K562 (cell line): ENCODE measurements around the gene NECAP2. TPM values are rescaled to one million over a fixed set of nuclear protein-coding genes. Genes with fewer than 3 reads are reported as not detected.

ENCODE experiments used
- ATAC-seq: fragments of 200-7000 bp; cut with Tn5 transposase; 3 replicates; pipeline ENCODE4 v1.9.1; 2020; ENCODE audit warnings: moderate library complexity
- BruUV-seq: library from RNA; stranded (reverse); fragments of 400-500 nt; replicated peaks from 2 replicates; lab custom pipeline; 2021; lab: Mats Ljungman, UMichigan
- CTCF ChIA-PET: fragments of 300-600 bp; formaldehyde crosslinking; extraction: SDS; loops from one replicate; lab custom pipeline; 2021; ENCODE audit warnings: low intra/inter-chr PET ratio; lab: Yijun Ruan, JAX
- POLR2A ChIA-PET: fragments of 300-600, 350-650 bp; sonication (Branson Sonifier 250); formaldehyde crosslinking; extraction: SDS; loops from one replicate; lab custom pipeline; 2021; ENCODE audit warnings: antibody characterized with exemption, inconsistent platforms; lab: Yijun Ruan, JAX
- DNase-seq, 4 experiments: peaks; one replicate each; pipeline versions ENCODE4 v3.0.0 to v3.0.0-alpha.2; 2011 to 2018; ENCODE audit warnings: low spot score in 3 of 4, mixed read lengths in 3 of 4; ENCODE audit errors: extremely low read depth in 1 of 4
- FAIRE-seq: peaks from 2 replicates; lab custom pipeline; 2011; peaks lifted over from hg19 to GRCh38; lab: Jason Lieb, UNC
- H2AFZ ChIP-seq: 2 replicates; pipeline ENCODE4 v1.6.0; 2011; ENCODE audit warnings: low read depth, low read length, control low read depth, inconsistent platforms
- H3K27ac ChIP-seq: fragments of 200-600 bp; 3 replicates; pipeline ENCODE4 v1.8.0; 2011; ENCODE audit warnings: low read depth, mild to moderate bottlenecking, control low read depth, inconsistent platforms, low read length, moderate library complexity, mixed read lengths; ENCODE audit errors: extremely low read depth
- H3K27me3 ChIP-seq, 2 experiments: fragments of 300-600 bp in 1 of 2; 2 replicates in 1 of 2; 3 replicates in 1 of 2; pipeline versions ENCODE4 v1.6.0 to v1.8.0; 2011; ENCODE audit warnings: inconsistent platforms in 2 of 2, low read length in 2 of 2, mild to moderate bottlenecking in 1 of 2, mixed read lengths in 1 of 2, moderate library complexity in 1 of 2; ENCODE audit not compliant: control insufficient read depth in 2 of 2, insufficient read depth in 2 of 2
- H3K36me3 ChIP-seq: fragments of 300-600 bp; 3 replicates; pipeline ENCODE4 v1.8.0; 2011; ENCODE audit warnings: mild to moderate bottlenecking, low read length, inconsistent platforms; ENCODE audit not compliant: control insufficient read depth, insufficient read depth
- H3K4me1 ChIP-seq, 2 experiments: fragments of 200-600 bp in 1 of 2; replicated peaks in 1 of 2; 2 replicates in 1 of 2; 3 replicates in 1 of 2; pipeline versions ENCODE4 v1.5.1 to v1.8.0; 2011; ENCODE audit warnings: inconsistent platforms in 2 of 2, low read length in 2 of 2, mild to moderate bottlenecking in 1 of 2, mixed read lengths in 1 of 2, moderate library complexity in 1 of 2; ENCODE audit not compliant: control insufficient read depth in 2 of 2, insufficient read depth in 2 of 2
- H3K4me2 ChIP-seq: 2 replicates; pipeline ENCODE4 v1.6.1; 2011; ENCODE audit warnings: low read length, control low read depth, inconsistent platforms, mixed read lengths; ENCODE audit not compliant: insufficient read depth
- H3K4me3 ChIP-seq: fragments of 200-600 bp; sonication (generic), shearing (Covaris generic); 2 replicates; pipeline ENCODE4 v1.5.1; 2016; ENCODE audit warnings: control low read depth, inconsistent platforms
- H3K79me2 ChIP-seq: fragments of 200-600 bp; 3 replicates; pipeline ENCODE4 v1.8.0; 2011; ENCODE audit warnings: low read length, inconsistent platforms; ENCODE audit not compliant: control insufficient read depth, insufficient read depth
- H3K9ac ChIP-seq, 2 experiments: 2 replicates each; pipeline versions ENCODE4 v1.6.0 to v1.6.1; 2011; ENCODE audit warnings: low read depth in 2 of 2, low read length in 2 of 2, control low read depth in 1 of 2, inconsistent platforms in 1 of 2, mild to moderate bottlenecking in 1 of 2, mixed read lengths in 1 of 2; ENCODE audit not compliant: insufficient read depth in 1 of 2
- H3K9me1 ChIP-seq: one replicate; pipeline ENCODE4 v1.6.0; 2011; ENCODE audit warnings: inconsistent platforms, mild to moderate bottlenecking, low read length, moderate library complexity; ENCODE audit not compliant: control insufficient read depth, insufficient read depth
- H3K9me3 ChIP-seq: replicated peaks from 2 replicates; pipeline ENCODE4 v1.5.1; 2011; ENCODE audit warnings: low read depth, low read length, inconsistent platforms; ENCODE audit not compliant: control insufficient read depth, insufficient read depth
- H4K20me1 ChIP-seq: replicated peaks from 2 replicates; pipeline ENCODE4 v1.6.1; 2011; ENCODE audit warnings: low read length, inconsistent platforms, mixed read lengths; ENCODE audit not compliant: control insufficient read depth, insufficient read depth
- HIVEP1 ChIP-seq: fragments of 250-450 bp; sonication (Bioruptor Pico); IDR thresholded peaks from 2 replicates; pipeline ENCODE4 v1.4.0; 2020; ENCODE audit warnings: mild to moderate bottlenecking
- NFIX ChIP-seq: fragments of 250-450 bp; sonication (Bioruptor Pico); IDR thresholded peaks from 2 replicates; pipeline ENCODE4 v1.4.0; 2020; ENCODE audit warnings: low read depth, mild to moderate bottlenecking, moderate library complexity
- SAP30 ChIP-seq: fragments of 200-600 bp; sonication (generic); IDR thresholded peaks from 2 replicates; pipeline ENCODE4 v1.6.1; 2012; ENCODE audit warnings: borderline replicate concordance, low read depth, mild to moderate bottlenecking, moderate library complexity, low read length, control low read depth, inconsistent platforms; ENCODE audit not compliant: insufficient read depth, poor library complexity, severe bottlenecking
- ZNF639 ChIP-seq, 2 experiments: fragments of 200-800 bp in 1 of 2; sonication (Bioruptor generic) in 1 of 2; sonication (generic) in 1 of 2; formaldehyde crosslinking in 1 of 2; IDR thresholded peaks in 1 of 2; conservative IDR thresholded peaks in 1 of 2; 2 replicates each; pipeline versions ENCODE4 v1.5.0 to v1.6.1; 2016 to 2020; ENCODE audit warnings: missing compliant biosample characterization in 1 of 2, missing genetic modification characterization in 1 of 2, missing genetic modification reagents in 1 of 2
- WGBS: fragments of 100-300 bp; shearing (Covaris generic); methylation state at CpG from one replicate; pipeline ENCODE4 v1.1.6; 2016; ENCODE audit warnings: low coverage, mixed read lengths; ENCODE audit not compliant: insufficient coverage; ENCODE audit errors: missing lambda C conversion rate; 5-methylcytosine and 5-hydroxymethylcytosine counted together
- in situ Hi-C: fragments of 300-500 bp; cut with MboI; formaldehyde crosslinking; loops from 4 replicates; pipeline ENCODE4 v1.15.0; 2018; ENCODE audit warnings: inconsistent platforms, mixed read lengths
- intact Hi-C: fragments of 100-400 bp; cut with micrococcal nuclease; formaldehyde crosslinking; loops from 2 replicates; pipeline ENCODE4 v1.14.2; 2022
- polyA plus RNA-seq, 8 experiments: library from polyadenylated mRNA; depleted of rRNA in 4 of 8; stranded (reverse) in 5 of 8; unstranded in 3 of 8; fragments of >200 nt; fragmentation: Nextera tagmentation in 2 of 8; fragmentation: Illumina TruSeq in 1 of 8; extraction: Ambion mirVana in 2 of 8; extraction: Trizol in 1 of 8; gene quantifications; 2 replicates each; pipeline versions ENCODE4 v1.2.1 to v1.2.3, GENCODE V29; 2011 to 2014; ENCODE audit warnings: inconsistent platforms in 1 of 8, missing spikeins in 1 of 8
- total RNA-seq, 7 experiments: library from RNA; depleted of rRNA in 6 of 7; stranded (reverse); fragments of >200 nt in 6 of 7; fragmentation: Illumina TruSeq in 2 of 7; extraction: Trizol in 2 of 7; gene quantifications; 2 replicates each; pipeline versions ENCODE4 v1.2.1 to v1.2.3, GENCODE V29; 2011 to 2021; ENCODE audit warnings: low replicate concordance in 1 of 7

Gene NECAP2
- total and polyA plus RNA-seq, 9 of the 15 experiments (the other 6 are each of a cell fraction or from before 2014, with no cell fraction given) = 22.7 to 107 (median 79.2) TPM

DNA sequence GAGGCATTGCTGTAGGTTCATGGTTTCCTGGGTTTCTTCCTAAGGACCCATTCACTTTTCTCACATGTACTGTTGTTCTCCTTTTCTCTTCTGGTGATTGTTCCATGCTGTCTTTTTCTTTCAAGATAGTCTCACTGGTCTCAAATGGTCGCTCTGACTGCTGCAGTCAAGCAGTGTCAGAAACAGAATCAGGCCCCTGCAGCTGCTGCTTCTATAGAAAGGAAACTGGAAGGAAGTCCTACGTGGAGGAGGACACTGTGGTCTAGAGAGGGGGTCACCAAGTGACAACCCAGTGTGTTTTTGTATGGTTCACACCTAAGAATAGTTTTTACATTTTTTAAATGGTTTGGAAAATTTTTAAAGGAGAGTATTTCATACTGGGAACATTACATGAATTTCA, 2.4 kb downstream of the NECAP2 start:
- Histone ChIP-seq H4K20me1 (no peaks in the 10 kb centered on the region; the same call in 1 of the 2 replicates), H3K4me3 (no peak overlapping the region), H3K9ac (peak overlapping the region; percentile 57; a peak in 1 of 4 replicates), H3K4me1 (peaks cover 37 to 45% of the 10 kb centered on the region in 2 experiments), H3K27ac (peak overlapping the region; percentile 45; the same call in 1 of the 3 replicates), H3K27me3 (no peaks in the 10 kb centered on the region), H3K79me2 (peaks cover 51% of the 10 kb centered on the region), H2AFZ (no peak overlapping the region), H3K4me2 (peak overlapping the region; percentile 75), H3K9me1 (peaks cover 3% of the 10 kb centered on the region), H3K9me3 (no peaks in the 10 kb centered on the region), H3K36me3 (peaks cover 57% of the 10 kb centered on the region)
- intact Hi-C loops = loop anchor here (5.0 kb wide), 2 partner anchors 169 to 509 kb away; partner anchors contain the start of gene NBPF1
- no peak for FAIRE-seq
- in situ Hi-C loops = loop anchor here (25.0 kb wide), 1 partner anchor 419 kb away; no protein-coding TSS in a partner anchor
- no TSS peak for BruUV-seq
- DNase-seq = peak in 2 of 4 experiments; percentile 12 to 30
- 30% methylated on average over 2 of the region's 2 CpGs for WGBS
- ATAC-seq = no peak
- TF ChIP-seq ZNF639 (CRISPR knock-in tag; conservative IDR thresholded peaks at IDR 0.05 in 1 of 2, IDR thresholded peaks at IDR 0.05 in 1 of 2) (no peak), HIVEP1 (no peak), SAP30 (no peak), NFIX (CRISPR knock-in tag) (peak; percentile 18; the same call in 1 of the 2 replicates)
- POLR2A ChIA-PET = interaction anchor here (0.6 to 1.3 kb wide), 3 partner anchors 8 to 497 kb away, joined by 3 to 7 read pairs (median 5); no protein-coding TSS in a partner anchor
- CTCF ChIA-PET = interaction anchor here (0.5 kb wide), 1 partner anchor 356 kb away, joined by 5 read pairs; no protein-coding TSS in a partner anchor
